K562 (cell line): ENCODE results near the gene UNC13A. TPM values are rescaled to one million over a fixed set of nuclear protein-coding genes. Genes with fewer than 3 reads are reported as not detected.
A peak's percentile ranks its signal among the peaks of the same experiment; 100 is the strongest.

Source experiments
- ATAC-seq: fragments of 200-7000 bp; cut with Tn5 transposase; 3 replicates; pipeline ENCODE4 v1.9.1; 2020; ENCODE audit warnings: moderate library complexity
- BruUV-seq: library from RNA; stranded (reverse); fragments of 400-500 nt; replicated peaks from 2 replicates; lab custom pipeline; 2021; lab: Mats Ljungman, UMichigan
- CTCF ChIA-PET: fragments of 300-600 bp; formaldehyde crosslinking; extraction: SDS; loops from one replicate; lab custom pipeline; 2021; ENCODE audit warnings: low intra/inter-chr PET ratio; lab: Yijun Ruan, JAX
- POLR2A ChIA-PET: fragments of 300-600, 350-650 bp; sonication (Branson Sonifier 250); formaldehyde crosslinking; extraction: SDS; loops from one replicate; lab custom pipeline; 2021; ENCODE audit warnings: antibody characterized with exemption, inconsistent platforms; lab: Yijun Ruan, JAX
- DNase-seq, 4 experiments: peaks; one replicate each; pipeline versions ENCODE4 v3.0.0 to v3.0.0-alpha.2; 2011 to 2018; ENCODE audit warnings: low spot score in 3 of 4, mixed read lengths in 3 of 4; ENCODE audit errors: extremely low read depth in 1 of 4
- FAIRE-seq: peaks from 2 replicates; lab custom pipeline; 2011; peaks lifted over from hg19 to GRCh38; lab: Jason Lieb, UNC
- H2AFZ ChIP-seq: 2 replicates; pipeline ENCODE4 v1.6.0; 2011; ENCODE audit warnings: low read depth, low read length, control low read depth, inconsistent platforms
- H3K27ac ChIP-seq: fragments of 200-600 bp; 3 replicates; pipeline ENCODE4 v1.8.0; 2011; ENCODE audit warnings: low read depth, mild to moderate bottlenecking, control low read depth, inconsistent platforms, low read length, moderate library complexity, mixed read lengths; ENCODE audit errors: extremely low read depth
- H3K27me3 ChIP-seq, 2 experiments: fragments of 300-600 bp in 1 of 2; 2 replicates in 1 of 2; 3 replicates in 1 of 2; pipeline versions ENCODE4 v1.6.0 to v1.8.0; 2011; ENCODE audit warnings: inconsistent platforms in 2 of 2, low read length in 2 of 2, mild to moderate bottlenecking in 1 of 2, mixed read lengths in 1 of 2, moderate library complexity in 1 of 2; ENCODE audit not compliant: control insufficient read depth in 2 of 2, insufficient read depth in 2 of 2
- H3K36me3 ChIP-seq: fragments of 300-600 bp; 3 replicates; pipeline ENCODE4 v1.8.0; 2011; ENCODE audit warnings: mild to moderate bottlenecking, low read length, inconsistent platforms; ENCODE audit not compliant: control insufficient read depth, insufficient read depth
- H3K4me1 ChIP-seq, 2 experiments: fragments of 200-600 bp in 1 of 2; replicated peaks in 1 of 2; 2 replicates in 1 of 2; 3 replicates in 1 of 2; pipeline versions ENCODE4 v1.5.1 to v1.8.0; 2011; ENCODE audit warnings: inconsistent platforms in 2 of 2, low read length in 2 of 2, mild to moderate bottlenecking in 1 of 2, mixed read lengths in 1 of 2, moderate library complexity in 1 of 2; ENCODE audit not compliant: control insufficient read depth in 2 of 2, insufficient read depth in 2 of 2
- H3K4me2 ChIP-seq: 2 replicates; pipeline ENCODE4 v1.6.1; 2011; ENCODE audit warnings: low read length, control low read depth, inconsistent platforms, mixed read lengths; ENCODE audit not compliant: insufficient read depth
- H3K4me3 ChIP-seq: fragments of 200-600 bp; sonication (generic), shearing (Covaris generic); 2 replicates; pipeline ENCODE4 v1.5.1; 2016; ENCODE audit warnings: control low read depth, inconsistent platforms
- H3K79me2 ChIP-seq: fragments of 200-600 bp; 3 replicates; pipeline ENCODE4 v1.8.0; 2011; ENCODE audit warnings: low read length, inconsistent platforms; ENCODE audit not compliant: control insufficient read depth, insufficient read depth
- H3K9ac ChIP-seq, 2 experiments: 2 replicates each; pipeline versions ENCODE4 v1.6.0 to v1.6.1; 2011; ENCODE audit warnings: low read depth in 2 of 2, low read length in 2 of 2, control low read depth in 1 of 2, inconsistent platforms in 1 of 2, mild to moderate bottlenecking in 1 of 2, mixed read lengths in 1 of 2; ENCODE audit not compliant: insufficient read depth in 1 of 2
- H3K9me1 ChIP-seq: one replicate; pipeline ENCODE4 v1.6.0; 2011; ENCODE audit warnings: inconsistent platforms, mild to moderate bottlenecking, low read length, moderate library complexity; ENCODE audit not compliant: control insufficient read depth, insufficient read depth
- H3K9me3 ChIP-seq: replicated peaks from 2 replicates; pipeline ENCODE4 v1.5.1; 2011; ENCODE audit warnings: low read depth, low read length, inconsistent platforms; ENCODE audit not compliant: control insufficient read depth, insufficient read depth
- H4K20me1 ChIP-seq: replicated peaks from 2 replicates; pipeline ENCODE4 v1.6.1; 2011; ENCODE audit warnings: low read length, inconsistent platforms, mixed read lengths; ENCODE audit not compliant: control insufficient read depth, insufficient read depth
- BRCA1 ChIP-seq, 2 experiments: fragments of 450-650 bp in 1 of 2; sonication (generic) in 1 of 2; formaldehyde crosslinking in 1 of 2; IDR thresholded peaks; 2 replicates each; pipeline versions ENCODE4 v1.5.0 to v1.6.1; 2017 to 2020; ENCODE audit warnings: mild to moderate bottlenecking in 1 of 2, missing genetic modification reagents in 1 of 2
- DACH1 ChIP-seq: fragments of 450-650 bp; IDR thresholded peaks from 2 replicates; pipeline ENCODE4 v1.6.1; 2018; ENCODE audit not compliant: partially characterized antibody
- KLF13 ChIP-seq: fragments of 450-650 bp; IDR thresholded peaks from 2 replicates; pipeline ENCODE4 v1.6.1; 2016; ENCODE audit warnings: missing genetic modification characterization, low read depth, mild to moderate bottlenecking, missing compliant biosample characterization, moderate library complexity, borderline replicate concordance
- MAFG ChIP-seq: fragments of 450-650 bp; conservative IDR thresholded peaks from 2 replicates; pipeline ENCODE4 v1.6.1; 2016; ENCODE audit warnings: missing genetic modification characterization, missing compliant biosample characterization
- PCBP1 ChIP-seq: fragments of 200-400 bp; formaldehyde crosslinking; IDR thresholded peaks from 2 replicates; pipeline ENCODE4 v1.6.1; 2018; ENCODE audit warnings: mild to moderate bottlenecking, low read depth, low read length; ENCODE audit not compliant: poor library complexity, severe bottlenecking
- RBM25 ChIP-seq: fragments of 200-400 bp; formaldehyde crosslinking; IDR thresholded peaks from 2 replicates; pipeline ENCODE4 v1.6.1; 2018; ENCODE audit warnings: low read length, low read depth, moderate library complexity; ENCODE audit not compliant: severe bottlenecking
- SP1 ChIP-seq: sonication (generic); formaldehyde crosslinking; IDR thresholded peaks from 2 replicates; pipeline ENCODE4 v1.8.1; 2022; ENCODE audit warnings: mild to moderate bottlenecking, missing genetic modification reagents
- TCF7 ChIP-seq: sonication (generic); IDR thresholded peaks from 2 replicates; pipeline ENCODE4 v1.6.1; 2016; ENCODE audit warnings: antibody characterized with exemption, borderline replicate concordance
- TOE1 ChIP-seq, 2 experiments: fragments of 450-650 bp in 1 of 2; sonication (generic) in 1 of 2; formaldehyde crosslinking in 1 of 2; IDR thresholded peaks; 2 replicates each; pipeline versions ENCODE4 v1.7.1 to v1.8.0; 2016 to 2022; ENCODE audit warnings: borderline replicate concordance in 2 of 2, mild to moderate bottlenecking in 2 of 2, antibody characterized with exemption in 1 of 2, inconsistent platforms in 1 of 2, low read depth in 1 of 2, missing genetic modification reagents in 1 of 2, moderate library complexity in 1 of 2
- XRCC3 ChIP-seq: fragments of 450-650 bp; IDR thresholded peaks from 2 replicates; pipeline ENCODE4 v1.6.1; 2017; ENCODE audit warnings: mild to moderate bottlenecking, moderate library complexity
- ZFP36 ChIP-seq: fragments of 150-350 bp; IDR thresholded peaks from 2 replicates; pipeline ENCODE4 v1.6.1; 2018; ENCODE audit warnings: low read length, low read depth; ENCODE audit not compliant: partially characterized antibody
- ZNF586 ChIP-seq: fragments of 450-650 bp; formaldehyde crosslinking; conservative IDR thresholded peaks from 2 replicates; pipeline ENCODE4 v1.4.0; 2020; ENCODE audit warnings: mild to moderate bottlenecking, moderate library complexity
- ZNF699 ChIP-seq: fragments of 250-450 bp; sonication (Bioruptor Pico); IDR thresholded peaks from 2 replicates; pipeline ENCODE4 v1.8.0; 2021; ENCODE audit warnings: mild to moderate bottlenecking, moderate library complexity; ENCODE audit not compliant: insufficient replicate concordance
- ZNF79 ChIP-seq: fragments of 250-450 bp; sonication (Bioruptor Pico); IDR thresholded peaks from 2 replicates; pipeline ENCODE4 v1.4.0; 2020; ENCODE audit warnings: low read depth, mild to moderate bottlenecking, moderate library complexity
- WGBS: fragments of 100-300 bp; shearing (Covaris generic); methylation state at CpG from one replicate; pipeline ENCODE4 v1.1.6; 2016; ENCODE audit warnings: low coverage, mixed read lengths; ENCODE audit not compliant: insufficient coverage; ENCODE audit errors: missing lambda C conversion rate; 5-methylcytosine and 5-hydroxymethylcytosine counted together
- in situ Hi-C: fragments of 300-500 bp; cut with MboI; formaldehyde crosslinking; loops from 4 replicates; pipeline ENCODE4 v1.15.0; 2018; ENCODE audit warnings: inconsistent platforms, mixed read lengths
- intact Hi-C: fragments of 100-400 bp; cut with micrococcal nuclease; formaldehyde crosslinking; loops from 2 replicates; pipeline ENCODE4 v1.14.2; 2022
- polyA plus RNA-seq, 8 experiments: library from polyadenylated mRNA; depleted of rRNA in 4 of 8; stranded (reverse) in 5 of 8; unstranded in 3 of 8; fragments of >200 nt; fragmentation: Nextera tagmentation in 2 of 8; fragmentation: Illumina TruSeq in 1 of 8; extraction: Ambion mirVana in 2 of 8; extraction: Trizol in 1 of 8; gene quantifications; 2 replicates each; pipeline versions ENCODE4 v1.2.1 to v1.2.3, GENCODE V29; 2011 to 2014; ENCODE audit warnings: inconsistent platforms in 1 of 8, missing spikeins in 1 of 8
- total RNA-seq, 7 experiments: library from RNA; depleted of rRNA in 6 of 7; stranded (reverse); fragments of >200 nt in 6 of 7; fragmentation: Illumina TruSeq in 2 of 7; extraction: Trizol in 2 of 7; gene quantifications; 2 replicates each; pipeline versions ENCODE4 v1.2.1 to v1.2.3, GENCODE V29; 2011 to 2021; ENCODE audit warnings: low replicate concordance in 1 of 7
- TF ChIP-seq, protein P1 (sequence below): sonication (generic); formaldehyde crosslinking; IDR thresholded peaks from 2 replicates; pipeline ENCODE4 v1.8.0; 2022; ENCODE audit warnings: mild to moderate bottlenecking, missing genetic modification reagents
- TF ChIP-seq, protein P2 (sequence below): sonication (generic); formaldehyde crosslinking; IDR thresholded peaks from 2 replicates; pipeline ENCODE4 v1.8.1; 2023; ENCODE audit warnings: mild to moderate bottlenecking, missing genetic modification reagents

The UNC13A gene
- total and polyA plus RNA-seq, 9 of the 15 experiments (the other 6 are each of a cell fraction or from before 2014, with no cell fraction given): 0.03 to 1.0 (median 0.25) TPM

DNA sequence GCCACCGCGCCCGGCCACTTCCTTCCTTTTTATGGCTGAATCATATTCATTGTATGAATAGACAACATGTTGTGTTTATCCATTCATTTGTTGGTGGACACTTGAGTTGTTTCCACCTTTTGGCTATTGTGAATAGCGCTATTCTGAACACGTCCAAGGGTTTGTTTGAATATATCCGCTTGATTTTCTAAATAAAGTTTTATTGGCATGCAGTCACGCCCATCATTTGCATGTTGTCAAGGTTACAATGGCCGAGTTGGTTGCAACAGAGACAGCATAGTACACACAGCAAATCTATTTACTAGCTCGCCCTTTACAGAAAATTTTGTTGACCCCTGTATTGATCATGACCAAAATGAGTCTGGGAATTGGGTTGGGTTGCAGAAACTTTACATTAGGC lies 89.2 kb downstream of the UNC13A start:
- 53% methylated on average over 9 of the region's 9 CpGs for WGBS
- FAIRE-seq: no peak
- Histone ChIP-seq H3K4me3 (no peak overlapping the region), H3K9me1 (no peaks in the 10 kb centered on the region), H2AFZ (no peak overlapping the region), H3K36me3 (no peaks in the 10 kb centered on the region), H3K9ac (no peak overlapping the region; a peak in 1 of 4 replicates), H3K27ac (no peak overlapping the region), H3K9me3 (no peaks in the 10 kb centered on the region), H4K20me1 (no peaks in the 10 kb centered on the region), H3K4me2 (no peak overlapping the region), H3K79me2 (no peaks in the 10 kb centered on the region), H3K4me1 (peaks cover 3 to 26% of the 10 kb centered on the region in 2 experiments; a peak in 3 of 5 replicates), H3K27me3 (no peaks in the 10 kb centered on the region)
- ChIA-PET POLR2A (interaction anchor here (0.6 kb wide), 1 partner anchor 37 kb away, joined by 3 read pairs; no protein-coding TSS in a partner anchor), CTCF (no interaction called here)
- DNase-seq: no peak
- no TSS peak for BruUV-seq
- ATAC-seq: no peak; the same call in 2 of the 3 replicates
- intact Hi-C loops: no loop called here
- in situ Hi-C loops: no loop called here
- TF ChIP-seq, protein P1, sequence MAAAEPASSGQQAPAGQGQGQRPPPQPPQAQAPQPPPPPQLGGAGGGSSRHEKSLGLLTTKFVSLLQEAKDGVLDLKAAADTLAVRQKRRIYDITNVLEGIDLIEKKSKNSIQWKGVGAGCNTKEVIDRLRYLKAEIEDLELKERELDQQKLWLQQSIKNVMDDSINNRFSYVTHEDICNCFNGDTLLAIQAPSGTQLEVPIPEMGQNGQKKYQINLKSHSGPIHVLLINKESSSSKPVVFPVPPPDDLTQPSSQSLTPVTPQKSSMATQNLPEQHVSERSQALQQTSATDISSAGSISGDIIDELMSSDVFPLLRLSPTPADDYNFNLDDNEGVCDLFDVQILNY (CRISPR knock-in tag): no peak
- TF ChIP-seq ZNF79: no peak
- 0 out of 2 replicates have a peak, but pooled peaks have one; percentile 56 for TF ChIP-seq KLF13
- TF ChIP-seq XRCC3: no peak
- TF ChIP-seq DACH1: no peak
- no peak for TF ChIP-seq TCF7
- no peak for TF ChIP-seq TOE1 (IDR thresholded peaks at IDR 0.05; ENCODE audit: borderline replicate concordance)
- no peak for TF ChIP-seq TOE1 (CRISPR knock-in tag; IDR thresholded peaks at IDR 0.05; ENCODE audit: borderline replicate concordance, low read depth)
- peak; percentile 53 for TF ChIP-seq RBM25
- TF ChIP-seq PCBP1: no peak
- TF ChIP-seq MAFG: no peak
- TF ChIP-seq, protein P2, sequence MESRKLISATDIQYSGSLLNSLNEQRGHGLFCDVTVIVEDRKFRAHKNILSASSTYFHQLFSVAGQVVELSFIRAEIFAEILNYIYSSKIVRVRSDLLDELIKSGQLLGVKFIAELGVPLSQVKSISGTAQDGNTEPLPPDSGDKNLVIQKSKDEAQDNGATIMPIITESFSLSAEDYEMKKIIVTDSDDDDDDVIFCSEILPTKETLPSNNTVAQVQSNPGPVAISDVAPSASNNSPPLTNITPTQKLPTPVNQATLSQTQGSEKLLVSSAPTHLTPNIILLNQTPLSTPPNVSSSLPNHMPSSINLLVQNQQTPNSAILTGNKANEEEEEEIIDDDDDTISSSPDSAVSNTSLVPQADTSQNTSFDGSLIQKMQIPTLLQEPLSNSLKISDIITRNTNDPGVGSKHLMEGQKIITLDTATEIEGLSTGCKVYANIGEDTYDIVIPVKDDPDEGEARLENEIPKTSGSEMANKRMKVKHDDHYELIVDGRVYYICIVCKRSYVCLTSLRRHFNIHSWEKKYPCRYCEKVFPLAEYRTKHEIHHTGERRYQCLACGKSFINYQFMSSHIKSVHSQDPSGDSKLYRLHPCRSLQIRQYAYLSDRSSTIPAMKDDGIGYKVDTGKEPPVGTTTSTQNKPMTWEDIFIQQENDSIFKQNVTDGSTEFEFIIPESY (CRISPR knock-in tag): peak; percentile 82
- TF ChIP-seq BRCA1 (IDR thresholded peaks at IDR 0.05): no peak
- no peak for TF ChIP-seq BRCA1 (CRISPR knock-in tag; IDR thresholded peaks at IDR 0.05)
- no peak for TF ChIP-seq ZNF586 (CRISPR knock-in tag)
- no peak for TF ChIP-seq ZNF699 (CRISPR knock-in tag)
- TF ChIP-seq ZFP36: peak; percentile 40
- no peak for TF ChIP-seq SP1 (CRISPR knock-in tag)
